ENCODE data around the gene CDHR5.

- TF ChIP-seq CTCF (IDR thresholded peaks at IDR 0.05; ENCODE audit: poor library complexity) (no peak), EZH2phosphoT487 (IDR thresholded peaks at IDR 0.05; ENCODE audit: low read depth, severe bottlenecking, unreplicated experiment) (no peak), EZH2 (IDR thresholded peaks at IDR 0.05; ENCODE audit: borderline replicate concordance) (no peak)
Measured at GRCh38 chr11:568306-569157, 56.2 kb downstream of the CDHR5 start.
